K562 (cell line): ENCODE measurements around the gene AKNA. TPM values are rescaled to one million over a fixed set of nuclear protein-coding genes. Genes with fewer than 3 reads are reported as not detected.

Source experiments
- ARID2 ChIP-seq: fragments of 450-650 bp; IDR thresholded peaks from 2 replicates; pipeline ENCODE4 v1.6.1; 2017; ENCODE audit warnings: antibody characterized with exemption, mild to moderate bottlenecking
- EP300 ChIP-seq: IDR thresholded peaks from 2 replicates; pipeline ENCODE4 v1.6.1; 2012; ENCODE audit warnings: low read length, improper control_type of control experiment
- ETV5 ChIP-seq: sonication (generic); formaldehyde crosslinking; IDR thresholded peaks from 2 replicates; pipeline ENCODE4 v1.4.0; 2020; ENCODE audit warnings: low read depth, mild to moderate bottlenecking, missing genetic modification reagents
- IFI16 ChIP-seq: fragments of 250-450 bp; sonication (Bioruptor Pico); IDR thresholded peaks from 2 replicates; pipeline ENCODE4 v2.1.2; 2022; ENCODE audit warnings: mild to moderate bottlenecking, inconsistent platforms
- RAD21 ChIP-seq, 2 experiments: fragments of 250-450 bp in 1 of 2; fragments of 450-650 bp in 1 of 2; sonication (Bioruptor Pico) in 1 of 2; formaldehyde crosslinking in 1 of 2; IDR thresholded peaks in 1 of 2; conservative IDR thresholded peaks in 1 of 2; 2 replicates each; pipeline versions ENCODE4 v1.4.0 to v1.8.0; 2020 to 2022; ENCODE audit warnings: mild to moderate bottlenecking in 2 of 2, moderate library complexity in 1 of 2
- REST ChIP-seq, 2 experiments: fragments of 450-650 bp; formaldehyde crosslinking in 1 of 2; IDR thresholded peaks; 2 replicates each; pipeline versions ENCODE4 v1.4.0 to v1.6.1; 2014 to 2020; ENCODE audit warnings: mild to moderate bottlenecking in 2 of 2, borderline replicate concordance in 1 of 2, low read depth in 1 of 2
- STAG1 ChIP-seq: sonication (generic); formaldehyde crosslinking; IDR thresholded peaks from 2 replicates; pipeline ENCODE4 v1.5.0; 2020; ENCODE audit warnings: missing genetic modification reagents, borderline replicate concordance
- ZBTB40 ChIP-seq, 2 experiments: fragments of 450-650 bp in 1 of 2; sonication (generic) in 1 of 2; formaldehyde crosslinking in 1 of 2; IDR thresholded peaks; 2 replicates each; pipeline versions ENCODE4 v1.7.1 to v1.9.0; 2016 to 2022; ENCODE audit warnings: inconsistent platforms in 1 of 2, mild to moderate bottlenecking in 1 of 2, missing genetic modification reagents in 1 of 2
- ZNF384 ChIP-seq: IDR thresholded peaks from 2 replicates; pipeline ENCODE4 v1.6.1; 2012; ENCODE audit warnings: low read depth, low read length, improper control_type of control experiment
- polyA plus RNA-seq, 8 experiments: library from polyadenylated mRNA; depleted of rRNA in 4 of 8; stranded (reverse) in 5 of 8; unstranded in 3 of 8; fragments of >200 nt; fragmentation: Nextera tagmentation in 2 of 8; fragmentation: Illumina TruSeq in 1 of 8; extraction: Ambion mirVana in 2 of 8; extraction: Trizol in 1 of 8; gene quantifications; 2 replicates each; pipeline versions ENCODE4 v1.2.1 to v1.2.3, GENCODE V29; 2011 to 2014; ENCODE audit warnings: inconsistent platforms in 1 of 8, missing spikeins in 1 of 8
- total RNA-seq, 7 experiments: library from RNA; depleted of rRNA in 6 of 7; stranded (reverse); fragments of >200 nt in 6 of 7; fragmentation: Illumina TruSeq in 2 of 7; extraction: Trizol in 2 of 7; gene quantifications; 2 replicates each; pipeline versions ENCODE4 v1.2.1 to v1.2.3, GENCODE V29; 2011 to 2021; ENCODE audit warnings: low replicate concordance in 1 of 7

AKNA gene
- total and polyA plus RNA-seq, 9 of the 15 experiments (the other 6 are each of a cell fraction or from before 2014, with no cell fraction given): 0.29 to 20.5 (median 3.9) TPM

GRCh38 chr9:114434878-114435311 is 47.1 kb upstream of the AKNA start (continued):
- TF ChIP-seq REST (IDR thresholded peaks at IDR 0.05; ENCODE audit: borderline replicate concordance) (peak; percentile 67; the same call in 1 of the 2 replicates), REST (CRISPR knock-in tag; IDR thresholded peaks at IDR 0.05; ENCODE audit: low read depth) (no peak), IFI16 (CRISPR knock-in tag) (no peak), RAD21 (CRISPR knock-in tag; conservative IDR thresholded peaks at IDR 0.05 in 1 of 2, IDR thresholded peaks at IDR 0.05 in 1 of 2) (peak; percentile 71 to 87), ARID2 (peak; percentile 81; the same call in 1 of the 2 replicates), ZNF384 (peak; percentile 46), EP300 (no peak), STAG1 (CRISPR knock-in tag) (peak; percentile 44; the same call in 1 of the 2 replicates), ZBTB40 (IDR thresholded peaks at IDR 0.05) (no peak), ZBTB40 (CRISPR knock-in tag; IDR thresholded peaks at IDR 0.05) (no peak), ETV5 (no peak)
